ENCODE results near the gene PDZD8. TPM values are rescaled to one million over a fixed set of nuclear protein-coding genes. Genes with fewer than 3 reads are reported as not detected.

PDZD8 gene
- polyA plus RNA-seq, 1 experiment, result 33.2 TPM

- TF ChIP-seq, protein P1, sequence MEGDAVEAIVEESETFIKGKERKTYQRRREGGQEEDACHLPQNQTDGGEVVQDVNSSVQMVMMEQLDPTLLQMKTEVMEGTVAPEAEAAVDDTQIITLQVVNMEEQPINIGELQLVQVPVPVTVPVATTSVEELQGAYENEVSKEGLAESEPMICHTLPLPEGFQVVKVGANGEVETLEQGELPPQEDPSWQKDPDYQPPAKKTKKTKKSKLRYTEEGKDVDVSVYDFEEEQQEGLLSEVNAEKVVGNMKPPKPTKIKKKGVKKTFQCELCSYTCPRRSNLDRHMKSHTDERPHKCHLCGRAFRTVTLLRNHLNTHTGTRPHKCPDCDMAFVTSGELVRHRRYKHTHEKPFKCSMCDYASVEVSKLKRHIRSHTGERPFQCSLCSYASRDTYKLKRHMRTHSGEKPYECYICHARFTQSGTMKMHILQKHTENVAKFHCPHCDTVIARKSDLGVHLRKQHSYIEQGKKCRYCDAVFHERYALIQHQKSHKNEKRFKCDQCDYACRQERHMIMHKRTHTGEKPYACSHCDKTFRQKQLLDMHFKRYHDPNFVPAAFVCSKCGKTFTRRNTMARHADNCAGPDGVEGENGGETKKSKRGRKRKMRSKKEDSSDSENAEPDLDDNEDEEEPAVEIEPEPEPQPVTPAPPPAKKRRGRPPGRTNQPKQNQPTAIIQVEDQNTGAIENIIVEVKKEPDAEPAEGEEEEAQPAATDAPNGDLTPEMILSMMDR (IDR thresholded peaks at IDR 0.05; ENCODE audit: low read depth, low read length), result no peak
- Histone ChIP-seq H3K9me3 (ENCODE audit: control insufficient read depth, insufficient read depth, low read length) (no peaks in the 10 kb centered on the region), H3K4me3 (ENCODE audit: low read depth, low read length) (no peak overlapping the region), H3K27ac (ENCODE audit: low read depth, low read length) (no peak overlapping the region), H3K27me3 (ENCODE audit: control insufficient read depth, insufficient read depth, low read length) (no peaks in the 10 kb centered on the region)
- ChIA-PET POLR2A (no interaction called here), CTCF (no interaction called here)
- DNase-seq (ENCODE audit: low read depth, low spot score), result no peak
These were observed 43.9 kb upstream of the PDZD8 start for GRCh38 chr10:117419159-117419558.

DNA sequence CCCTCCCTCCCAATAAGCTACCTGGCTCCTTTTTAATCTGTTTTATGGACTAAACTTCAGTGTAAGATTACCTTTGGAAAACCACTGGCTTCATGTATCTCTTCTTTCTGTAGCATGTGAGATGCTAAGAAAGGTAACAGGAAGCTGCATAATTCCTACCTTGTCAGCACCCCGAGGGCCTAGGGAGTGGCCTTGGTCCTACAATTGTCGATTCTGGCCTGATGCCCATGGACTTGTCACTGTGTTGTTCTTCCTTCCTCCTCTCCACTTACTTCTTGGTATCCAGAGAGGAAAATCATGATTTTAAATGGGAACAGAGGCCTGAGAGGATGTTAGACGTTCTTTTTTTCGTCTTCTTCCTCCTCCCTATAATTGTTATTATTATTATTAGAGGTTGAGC lies 42.9 kb upstream of the PDZD8 start:
- Histone ChIP-seq H3K27ac (ENCODE audit: low read depth, low read length) (no peak overlapping the region), H3K9me3 (ENCODE audit: control insufficient read depth, insufficient read depth, low read length) (no peaks in the 10 kb centered on the region), H3K27me3 (ENCODE audit: control insufficient read depth, insufficient read depth, low read length) (no peaks in the 10 kb centered on the region), H3K4me3 (ENCODE audit: low read depth, low read length) (no peak overlapping the region)
- POLR2A ChIA-PET, result no interaction called here
- no peak for DNase-seq (ENCODE audit: low read depth, low spot score)
- TF ChIP-seq, protein P1 (IDR thresholded peaks at IDR 0.05; ENCODE audit: low read depth, low read length), result no peak
- CTCF ChIA-PET, result interaction anchor here (1.3 to 2.0 kb wide), 2 partner anchors 24 to 201 kb away, joined by 3 to 6 read pairs; no protein-coding TSS in a partner anchor

DNA sequence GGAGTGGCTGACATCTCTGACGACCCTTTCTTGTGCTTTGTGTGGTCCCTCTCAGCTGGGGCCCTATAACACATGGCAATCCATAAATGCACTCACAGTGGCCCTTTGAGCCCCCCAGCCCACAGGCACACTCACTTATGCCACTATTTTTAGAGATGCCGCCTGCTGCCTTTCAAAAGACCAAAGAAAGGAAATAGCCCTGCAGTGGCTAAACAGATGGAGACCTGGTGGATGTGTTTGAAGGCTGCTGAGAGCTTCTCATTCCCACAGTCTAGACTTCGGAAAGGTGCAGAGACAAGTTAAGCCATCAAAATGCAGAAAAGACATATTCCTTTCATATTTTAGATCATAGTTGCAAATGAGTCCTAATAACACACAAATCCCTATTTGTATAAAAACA lies 42.0 kb upstream of the PDZD8 start:
- H3K4me3 ChIP-seq (ENCODE audit: low read depth, low read length), result no peak overlapping the region
- no peaks in the 10 kb centered on the region for H3K27me3 ChIP-seq (ENCODE audit: control insufficient read depth, insufficient read depth, low read length)
- POLR2A ChIA-PET, result no interaction called here
- CTCF ChIA-PET, result interaction anchor here (1.3 to 2.0 kb wide), 2 partner anchors 25 to 200 kb away, joined by 3 to 6 read pairs; no protein-coding TSS in a partner anchor
- TF ChIP-seq, protein P1 (IDR thresholded peaks at IDR 0.05; ENCODE audit: low read depth, low read length), result no peak
- DNase-seq (ENCODE audit: low read depth, low spot score), result no peak
- no peaks in the 10 kb centered on the region for H3K9me3 ChIP-seq (ENCODE audit: control insufficient read depth, insufficient read depth, low read length)
- no peak overlapping the region for H3K27ac ChIP-seq (ENCODE audit: low read depth, low read length)

DNA sequence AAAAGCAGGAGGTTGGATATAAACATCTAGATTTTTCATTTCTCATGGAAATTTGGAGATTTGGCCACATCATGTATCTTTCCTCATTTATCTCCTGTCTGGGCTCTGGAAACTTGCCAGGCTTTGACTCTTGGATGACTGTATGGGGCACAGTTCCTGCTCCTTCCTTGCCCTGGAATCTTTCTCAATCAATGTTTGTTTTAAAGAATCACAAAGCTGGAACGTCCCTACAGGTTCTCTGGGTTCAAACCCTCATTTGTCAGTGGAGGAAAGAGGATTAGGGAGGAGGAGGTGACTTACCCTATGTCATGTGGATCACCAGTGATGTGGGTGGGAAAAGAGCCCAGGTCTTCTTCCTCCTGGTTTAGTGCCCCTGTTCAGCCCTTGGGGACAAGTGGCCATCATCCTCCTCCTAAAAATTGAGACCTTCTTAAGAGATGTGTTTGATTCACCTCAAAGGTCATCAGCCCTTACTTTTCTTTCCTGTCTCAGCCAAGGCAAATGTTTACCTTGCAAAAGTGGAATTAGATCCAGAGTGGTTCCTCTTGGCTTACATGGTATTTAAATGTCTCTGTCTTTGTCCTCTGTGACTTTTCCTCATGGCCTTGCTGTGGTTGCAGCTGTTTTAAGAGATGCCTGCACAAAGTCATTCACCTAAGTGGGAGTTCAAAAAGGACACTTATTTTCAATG lies 38.8 kb upstream of the PDZD8 start:
- TF ChIP-seq, protein P1 (IDR thresholded peaks at IDR 0.05; ENCODE audit: low read depth, low read length), result no peak
- DNase-seq (ENCODE audit: low read depth, low spot score), result no peak
- Histone ChIP-seq H3K9me3 (ENCODE audit: control insufficient read depth, insufficient read depth, low read length) (no peaks in the 10 kb centered on the region), H3K27ac (ENCODE audit: low read depth, low read length) (no peak overlapping the region), H3K4me3 (ENCODE audit: low read depth, low read length) (no peak overlapping the region), H3K27me3 (ENCODE audit: control insufficient read depth, insufficient read depth, low read length) (no peaks in the 10 kb centered on the region)
- CTCF ChIA-PET, result interaction anchor here (1.6 kb wide), 1 partner anchor 29 kb away, joined by 6 read pairs; no protein-coding TSS in a partner anchor
- POLR2A ChIA-PET, result no interaction called here

DNA sequence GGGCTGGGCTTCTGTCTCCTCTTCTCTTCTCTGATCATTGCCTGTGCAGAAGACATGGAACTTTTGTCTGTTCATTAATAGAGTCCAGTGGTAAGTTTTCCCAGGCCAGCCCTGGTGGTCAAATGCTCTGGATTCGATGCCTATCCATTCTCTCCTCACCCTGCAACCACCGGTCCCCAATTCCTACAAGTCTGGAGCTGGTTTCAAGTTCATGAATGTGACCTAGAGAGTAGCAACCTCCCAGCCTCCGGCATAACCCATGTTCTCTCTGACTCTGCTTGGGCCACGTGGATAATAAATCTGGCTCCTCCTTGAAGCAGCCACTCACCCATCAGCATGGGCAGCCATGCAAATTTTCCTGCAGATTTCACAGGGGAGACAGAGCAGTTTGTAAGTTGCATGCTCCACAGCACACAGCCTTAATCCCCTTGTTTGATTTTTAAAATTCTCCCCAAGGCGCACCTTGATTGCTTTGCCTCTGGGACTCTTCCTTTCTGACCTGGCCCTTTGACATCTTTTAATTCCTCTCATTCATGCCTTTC lies 37.3 kb upstream of the PDZD8 start:
- Histone ChIP-seq H3K27ac (ENCODE audit: low read depth, low read length) (no peak overlapping the region), H3K4me3 (ENCODE audit: low read depth, low read length) (no peak overlapping the region), H3K9me3 (ENCODE audit: control insufficient read depth, insufficient read depth, low read length) (no peaks in the 10 kb centered on the region), H3K27me3 (ENCODE audit: control insufficient read depth, insufficient read depth, low read length) (no peaks in the 10 kb centered on the region)
- TF ChIP-seq, protein P1 (IDR thresholded peaks at IDR 0.05; ENCODE audit: low read depth, low read length), result no peak
- POLR2A ChIA-PET, result interaction anchor here (0.5 kb wide), 1 partner anchor 63 kb away, joined by 4 read pairs; no protein-coding TSS in a partner anchor
- no peak for DNase-seq (ENCODE audit: low read depth, low spot score)
- CTCF ChIA-PET, result no interaction called here
